GM18861 (cell line): ENCODE results near the gene UNC80.
"Not testable (repeated sequence)": the region's sequence is repeated elsewhere in the genome, so short reads cannot be mapped to it uniquely, and the experiment has no call there.

Experiments
- ATAC-seq: cut with Tn5 transposase; IDR thresholded peaks from one replicate; pipeline ENCODE4 v1.9.1; 2021; ENCODE audit not compliant: unreplicated experiment

Gene UNC80

GRCh38 chr2:209771474-209772289, at the start of gene UNC80:
Gene UNC80 (plus strand): TSS chr2:209771832. CDS start chr2:209772073, 241 bp downstream.
- no peak for ATAC-seq

GRCh38 chr2:209726311-209726710, 45.3 kb upstream of the UNC80 start:
- ATAC-seq: no peak

- ATAC-seq: no peak
Observed at GRCh38 chr2:209727077-209727476, 44.6 kb upstream of the UNC80 start.

- no peak for ATAC-seq
Observed at GRCh38 chr2:209734805-209735204, 36.8 kb upstream of the UNC80 start.

- ATAC-seq: no peak
Observed at GRCh38 chr2:209741953-209742352, 29.7 kb upstream of the UNC80 start.

GRCh38 chr2:209753020-209753419, 18.6 kb upstream of the UNC80 start:
- no peak for ATAC-seq

GRCh38 chr2:209757163-209757562, 14.5 kb upstream of the UNC80 start:
- ATAC-seq: no peak

- ATAC-seq: no peak
Observed at GRCh38 chr2:209761566-209761965, 10.1 kb upstream of the UNC80 start.

- no peak for ATAC-seq
Observed at GRCh38 chr2:209762563-209762962, 9.1 kb upstream of the UNC80 start.

GRCh38 chr2:209763106-209763505, 8.5 kb upstream of the UNC80 start:
- ATAC-seq: no peak

- ATAC-seq: no peak
Observed at GRCh38 chr2:209766613-209767012, 5.0 kb upstream of the UNC80 start.

GRCh38 chr2:209767316-209767715, 4.3 kb upstream of the UNC80 start:
- no peak for ATAC-seq

- ATAC-seq: no peak
Observed at GRCh38 chr2:209768557-209768956, 3.1 kb upstream of the UNC80 start.

- no peak for ATAC-seq
Observed at GRCh38 chr2:209772290-209772685, 656 bp downstream of the UNC80 start.

- no peak for ATAC-seq
Observed at GRCh38 chr2:209773377-209773776, 1.7 kb downstream of the UNC80 start.

- ATAC-seq: no peak
Observed at GRCh38 chr2:209787416-209787815, 15.8 kb downstream of the UNC80 start.

- ATAC-seq: no peak
Observed at GRCh38 chr2:209788925-209789324, 17.3 kb downstream of the UNC80 start.

GRCh38 chr2:209790066-209790728, 18.6 kb downstream of the UNC80 start:
- ATAC-seq: no peak

GRCh38 chr2:209791151-209791550, 19.5 kb downstream of the UNC80 start:
- no peak for ATAC-seq

- ATAC-seq: not testable (repeated sequence)
Observed at GRCh38 chr2:209795425-209795824, 23.8 kb downstream of the UNC80 start.

GRCh38 chr2:209805351-209805750, 33.7 kb downstream of the UNC80 start:
- no peak for ATAC-seq

- ATAC-seq: no peak
Observed at GRCh38 chr2:209806318-209806717, 34.7 kb downstream of the UNC80 start.
